HepG2 (cell line): ENCODE measurements around the gene PAK1IP1. TPM values are rescaled to one million over a fixed set of nuclear protein-coding genes. Genes with fewer than 3 reads are reported as not detected.

ENCODE experiments used
- ATAC-seq: fragments of 200-7000 bp; cut with Tn5 transposase; 3 replicates; pipeline ENCODE4 v1.9.1; 2020; ENCODE audit warnings: mild to moderate bottlenecking, moderate library complexity
- BruUV-seq: library from RNA; stranded (reverse); fragments of 400-500 nt; replicated peaks from 2 replicates; lab custom pipeline; 2021; lab: Mats Ljungman, UMichigan
- CTCF ChIA-PET: fragments of 300-600 bp; formaldehyde crosslinking; extraction: SDS; loops from one replicate; lab custom pipeline; 2021; ENCODE audit warnings: low total read pairs, inconsistent platforms, low intra/inter-chr PET ratio; lab: Yijun Ruan, JAX
- POLR2A ChIA-PET: fragments of 350-600 bp; sonication (Branson Sonifier 250); formaldehyde crosslinking; loops from one replicate; lab custom pipeline; 2020; ENCODE audit warnings: antibody characterized with exemption, inconsistent platforms; lab: Yijun Ruan, JAX
- DNase-seq: peaks from one replicate; pipeline ENCODE4 v3.0.0-alpha.2; 2015; ENCODE audit warnings: low spot score
- FAIRE-seq: peaks from 3 replicates; lab custom pipeline; 2011; peaks lifted over from hg19 to GRCh38; lab: Jason Lieb, UNC
- H2AFZ ChIP-seq: one replicate; pipeline ENCODE4 v1.6.1; 2011; ENCODE audit warnings: low read length, inconsistent platforms
- H3K27ac ChIP-seq: fragments of 300-600 bp; 3 replicates; pipeline ENCODE4 v1.8.0; 2011; ENCODE audit warnings: mixed run types, mild to moderate bottlenecking, mixed read lengths, low read length, inconsistent platforms; ENCODE audit not compliant: insufficient read depth; ENCODE audit errors: extremely low read length
- H3K27me3 ChIP-seq, 2 experiments: fragments of 200-600 bp in 1 of 2; 2 replicates in 1 of 2; 3 replicates in 1 of 2; pipeline versions ENCODE4 v1.6.0 to v1.8.0; 2011; ENCODE audit warnings: low read length in 2 of 2, mild to moderate bottlenecking in 2 of 2, moderate library complexity in 2 of 2, inconsistent platforms in 1 of 2; ENCODE audit not compliant: insufficient read depth in 2 of 2, control insufficient read depth in 1 of 2
- H3K36me3 ChIP-seq, 2 experiments: fragments of 200-600 bp in 1 of 2; replicated peaks in 1 of 2; 2 replicates in 1 of 2; 3 replicates in 1 of 2; pipeline versions ENCODE4 v1.5.1 to v1.8.0; 2011; ENCODE audit warnings: low read length in 2 of 2, inconsistent platforms in 1 of 2; ENCODE audit not compliant: insufficient read depth in 2 of 2, control insufficient read depth in 1 of 2
- H3K4me1 ChIP-seq: 2 replicates; pipeline ENCODE4 v1.5.1; 2012; ENCODE audit warnings: low read length, inconsistent platforms; ENCODE audit not compliant: insufficient read depth
- H3K4me2 ChIP-seq: 2 replicates; pipeline ENCODE4 v1.6.0; 2011; ENCODE audit warnings: low read depth, low read length, inconsistent platforms
- H3K4me3 ChIP-seq, 3 experiments: fragments of 200-600 bp in 1 of 3; sonication (generic), shearing (Covaris generic) in 1 of 3; replicated peaks in 1 of 3; 2 replicates each; pipeline ENCODE4 v1.5.1; 2011 to 2016; ENCODE audit warnings: low read length in 3 of 3, inconsistent platforms in 2 of 3, low read depth in 2 of 3, mild to moderate bottlenecking in 2 of 3, control low read depth in 1 of 3, mixed read lengths in 1 of 3; ENCODE audit not compliant: insufficient read depth in 1 of 3
- H3K79me2 ChIP-seq: one replicate; pipeline ENCODE4 v1.6.1; 2011; ENCODE audit warnings: low read length, inconsistent platforms; ENCODE audit not compliant: insufficient read depth
- H3K9ac ChIP-seq: 2 replicates; pipeline ENCODE4 v1.6.0; 2011; ENCODE audit warnings: mild to moderate bottlenecking, low read depth, low read length, inconsistent platforms; ENCODE audit not compliant: insufficient read depth
- H3K9me3 ChIP-seq: 2 replicates; pipeline ENCODE4 v1.5.1; 2012; ENCODE audit warnings: mild to moderate bottlenecking, low read length
- H4K20me1 ChIP-seq: 2 replicates; pipeline ENCODE4 v1.6.0; 2011; ENCODE audit warnings: inconsistent platforms, mild to moderate bottlenecking, low read length, moderate library complexity; ENCODE audit not compliant: insufficient read depth
- FOXM1 ChIP-seq: sonication (generic); formaldehyde crosslinking; IDR thresholded peaks from 2 replicates; pipeline ENCODE4 v1.5.0; 2020; ENCODE audit warnings: missing genetic modification reagents
- GFI1 ChIP-seq: sonication (generic); formaldehyde crosslinking; IDR thresholded peaks from 2 replicates; pipeline ENCODE4 v1.5.0; 2020; ENCODE audit warnings: missing genetic modification reagents, mild to moderate bottlenecking, borderline replicate concordance
- JARID2 ChIP-seq: sonication (generic); formaldehyde crosslinking; IDR thresholded peaks from 2 replicates; pipeline ENCODE4 v1.8.1; 2023; ENCODE audit warnings: missing genetic modification reagents, inconsistent platforms; ENCODE audit not compliant: insufficient replicate concordance
- MTA3 ChIP-seq: sonication (generic); formaldehyde crosslinking; IDR thresholded peaks from 2 replicates; pipeline ENCODE4 v1.4.0; 2020; ENCODE audit warnings: missing genetic modification reagents
- PRDM4 ChIP-seq: sonication (generic); formaldehyde crosslinking; IDR thresholded peaks from 2 replicates; pipeline ENCODE4 v1.9.0; 2021; ENCODE audit warnings: missing genetic modification reagents, borderline replicate concordance
- RBFOX2 ChIP-seq: fragments of 200-400 bp; formaldehyde crosslinking; IDR thresholded peaks from 2 replicates; pipeline ENCODE4 v1.6.1; 2017; ENCODE audit warnings: low read depth, mild to moderate bottlenecking, low read length
- SALL1 ChIP-seq: sonication (generic); formaldehyde crosslinking; IDR thresholded peaks from 2 replicates; pipeline ENCODE4 v1.8.0; 2022; ENCODE audit warnings: mild to moderate bottlenecking, missing genetic modification reagents
- SNAPC2 ChIP-seq: sonication (generic); formaldehyde crosslinking; IDR thresholded peaks from 2 replicates; pipeline ENCODE4 v1.8.1; 2022; ENCODE audit warnings: mild to moderate bottlenecking, missing genetic modification reagents
- ZNF138 ChIP-seq: sonication (generic); formaldehyde crosslinking; IDR thresholded peaks from 2 replicates; pipeline ENCODE4 v1.5.0; 2020; ENCODE audit warnings: mild to moderate bottlenecking, low read depth, missing genetic modification reagents
- ZNF678 ChIP-seq: sonication (generic); formaldehyde crosslinking; IDR thresholded peaks from 2 replicates; pipeline ENCODE4 v1.4.0; 2020; ENCODE audit warnings: mild to moderate bottlenecking, missing genetic modification reagents
- ZNF773 ChIP-seq: sonication (generic); formaldehyde crosslinking; IDR thresholded peaks from 2 replicates; pipeline ENCODE4 v1.4.0; 2020; ENCODE audit warnings: missing genetic modification reagents, borderline replicate concordance
- WGBS: methylation state at CpG from one replicate; pipeline ENCODE4 v1.1.6; 2017; ENCODE audit warnings: low lambda C conversion rate; 5-methylcytosine and 5-hydroxymethylcytosine counted together
- in situ Hi-C: cut with HindIII; loops from 2 replicates; pipeline ENCODE4 v1.10.0; 2017; ENCODE audit warnings: low pct_unique_long_range_greater_than_20kb; ENCODE audit not compliant: extremely low pct_ligation_motif_present
- intact Hi-C: fragments of 100-400 bp; cut with micrococcal nuclease; formaldehyde crosslinking; loops from one replicate; pipeline ENCODE4 v1.10.0; 2022; ENCODE audit not compliant: unreplicated experiment
- polyA plus RNA-seq, 8 experiments: library from polyadenylated mRNA; depleted of rRNA in 3 of 8; stranded (reverse) in 7 of 8; unstranded in 1 of 8; fragments of >200 nt; fragmentation: Illumina TruSeq in 4 of 8; extraction: Trizol in 4 of 8; gene quantifications; 2 replicates each; pipeline versions ENCODE4 v1.2.1 to v1.2.3, GENCODE V29; 2011 to 2016; ENCODE audit warnings: low read depth in 4 of 8, missing spikeins in 1 of 8, mixed read lengths in 1 of 8; ENCODE audit not compliant: insufficient read depth in 1 of 8
- total RNA-seq, 5 experiments: library from RNA; depleted of rRNA; stranded (reverse); fragments of >200 nt; fragmentation: Illumina TruSeq; extraction: Trizol; gene quantifications; 2 replicates each; pipeline ENCODE4 v1.2.3, GENCODE V29; 2016; ENCODE audit warnings: low read depth in 1 of 5

Gene PAK1IP1
- total and polyA plus RNA-seq, 2 of the 13 experiments (the other 11 are each of a cell fraction or from before 2014, with no cell fraction given) = 23.4 to 66.2 TPM

DNA sequence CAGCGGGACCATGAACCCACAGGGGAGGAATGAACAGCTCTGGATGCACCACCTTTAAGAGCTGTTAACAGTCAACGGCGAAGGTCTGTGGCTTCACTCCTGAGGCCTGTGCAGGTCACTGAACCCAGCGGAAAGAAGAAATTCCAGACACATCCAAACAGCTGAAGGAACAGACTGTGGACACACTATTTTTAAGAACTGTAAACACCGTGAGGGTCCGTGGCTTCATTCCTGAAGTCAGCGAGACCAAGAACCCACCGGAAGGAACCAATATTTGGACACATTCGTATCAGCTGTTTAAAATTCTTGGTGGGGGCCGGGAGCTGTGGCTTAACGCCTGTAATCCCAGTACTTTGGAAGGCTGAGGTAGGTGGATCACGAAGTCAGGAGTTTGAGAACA is 47.5 kb downstream of the PAK1IP1 start:
- CTCF ChIA-PET = no interaction called here
- H3K79me2 ChIP-seq = no peaks in the 10 kb centered on the region

GRCh38 chr6:10743515-10743914 is 48.7 kb downstream of the PAK1IP1 start:
- Histone ChIP-seq H2AFZ (no peak overlapping the region), H3K27me3 (no peaks in the 10 kb centered on the region), H3K79me2 (peaks cover 8% of the 10 kb centered on the region), H3K4me2 (no peak overlapping the region), H3K9me3 (no peaks in the 10 kb centered on the region), H3K9ac (no peak overlapping the region), H3K27ac (no peak overlapping the region), H3K4me1 (peaks cover 12% of the 10 kb centered on the region), H3K36me3 (no peaks in the 10 kb centered on the region; a peak in 2 of 5 replicates), H4K20me1 (no peaks in the 10 kb centered on the region), H3K4me3 (no peak overlapping the region)
- BruUV-seq = no TSS peak
- in situ Hi-C loops = no loop called here
- 88% methylated on average over 6 of the region's 6 CpGs for WGBS
- CTCF ChIA-PET = no interaction called here
- no peak for FAIRE-seq
- POLR2A ChIA-PET = interaction anchor here (4.4 kb wide), 1 partner anchor 22 kb away, joined by 42 read pairs; the partner anchor contains the start of gene TMEM14C
- DNase-seq = no peak
- ATAC-seq = no peak
- intact Hi-C loops = no loop called here
- TF ChIP-seq MTA3 = no peak
- no peak for TF ChIP-seq FOXM1 (CRISPR knock-in tag)
- no peak for TF ChIP-seq ZNF678 (CRISPR knock-in tag)
- TF ChIP-seq SALL1 = no peak
- no peak for TF ChIP-seq ZNF138 (CRISPR knock-in tag)
- no peak for TF ChIP-seq JARID2 (CRISPR knock-in tag)
- TF ChIP-seq RBFOX2 = no peak
- TF ChIP-seq SNAPC2 (CRISPR knock-in tag) = no peak

More for the DNA sequence above, 47.5 kb downstream of the PAK1IP1 start:
- no peaks in the 10 kb centered on the region for H4K20me1 ChIP-seq
- no TSS peak for BruUV-seq
- TF ChIP-seq ZNF773 (CRISPR knock-in tag) = no peak
- TF ChIP-seq PRDM4 (CRISPR knock-in tag) = no peak
- no peak for TF ChIP-seq GFI1 (CRISPR knock-in tag)
- TF ChIP-seq, all 625 proteins: peak for 0
- Histone ChIP-seq H3K4me1 (peaks cover 8% of the 10 kb centered on the region), H2AFZ (no peak overlapping the region), H3K4me2 (no peak overlapping the region), H3K27ac (no peak overlapping the region), H3K36me3 (no peaks in the 10 kb centered on the region; a peak in 2 of 5 replicates), H3K9ac (no peak overlapping the region), H3K4me3 (no peak overlapping the region), H3K9me3 (no peaks in the 10 kb centered on the region), H3K27me3 (no peaks in the 10 kb centered on the region)
- intact Hi-C loops = no loop called here
- DNase-seq (no peak), FAIRE-seq (no peak), ATAC-seq (no peak)
- POLR2A ChIA-PET = interaction anchor here (4.4 kb wide), 1 partner anchor 21 kb away, joined by 42 read pairs; the partner anchor contains the start of gene TMEM14C
- WGBS = 98% methylated on average over 12 of the region's 12 CpGs
- in situ Hi-C loops = no loop called here
